Esophagus squamous epithelium (tissue), 5 donors: Measurements from ENCODE around the gene ARHGAP12. TPM values are rescaled to one million over a fixed set of nuclear protein-coding genes. Genes with fewer than 3 reads are reported as not detected.

Experiments used
- DNase-seq: peaks from one replicate; lab custom pipeline; 2025; lab: John Stamatoyannopoulos, UW
- H3K27ac ChIP-seq, 4 donors: fragments of 200-600 bp; sonication (generic); one replicate each; pipeline ENCODE4 v1.5.1; 2016 to 2019; ENCODE audit warnings: mild to moderate bottlenecking in 1 of 4
- H3K27me3 ChIP-seq, 4 donors: fragments of 200-600 bp; sonication (generic); 1 replicate in 3 of 4; 2 replicates in 1 of 4; pipeline versions ENCODE4 v1.5.1 to v1.6.0; 2017 to 2021; ENCODE audit warnings: antibody characterized with exemption in 1 of 4
- H3K36me3 ChIP-seq, 3 donors: fragments of 200-600 bp; sonication (generic); one replicate each; pipeline ENCODE4 v1.5.1; 2016 to 2019
- H3K4me1 ChIP-seq, 3 donors: fragments of 200-600 bp; sonication (generic); one replicate each; pipeline ENCODE4 v1.5.1; 2017 to 2019
- H3K4me3 ChIP-seq, 4 donors: fragments of 200-600 bp; sonication (generic); 1 replicate in 3 of 4; 2 replicates in 1 of 4; pipeline ENCODE4 v1.5.1; 2016 to 2019; ENCODE audit warnings: mild to moderate bottlenecking in 2 of 4, moderate library complexity in 1 of 4
- H3K9me3 ChIP-seq, 3 donors: fragments of 200-600 bp; sonication (generic); one replicate each; pipeline ENCODE4 v1.5.1; 2016 to 2019
- POLR2A ChIP-seq, 4 donors: fragments of 450-650 bp; IDR thresholded peaks; one replicate each; pipeline ENCODE4 v1.6.1; 2017; ENCODE audit warnings: antibody characterized with exemption in 4 of 4, mild to moderate bottlenecking in 4 of 4, moderate library complexity in 3 of 4
- WGBS, 2 donors: methylation state at CpG; one replicate each; pipeline ENCODE4 v1.1.5; 2018; 5-methylcytosine and 5-hydroxymethylcytosine counted together
- intact Hi-C: fragments of 100-400 bp; cut with DNase I; formaldehyde crosslinking; loops from one replicate; pipeline ENCODE4 v1.15.0; 2022
- total RNA-seq, 4 donors: library from RNA; depleted of rRNA; stranded (reverse); fragments of >200 nt; gene quantifications; one replicate each; pipeline ENCODE4 v1.1.0, GENCODE V29; 2016
- TF ChIP-seq, protein P1 (sequence below), 6 experiments: fragments of 450-650 bp in 4 of 6; fragments of 200-600 bp in 2 of 6; sonication (generic) in 2 of 6; IDR thresholded peaks; one replicate each; pipeline ENCODE4 v1.5.1; 2016 to 2019; ENCODE audit warnings: antibody characterized with exemption in 6 of 6, mild to moderate bottlenecking in 4 of 6, moderate library complexity in 4 of 6
- donor health status: DM: yes; HTN: yes; CAD: no.

The ARHGAP12 gene
- total RNA-seq, 4 donors from 2014 or later: 8.5 to 31.3 (median 16.9) TPM

DNA sequence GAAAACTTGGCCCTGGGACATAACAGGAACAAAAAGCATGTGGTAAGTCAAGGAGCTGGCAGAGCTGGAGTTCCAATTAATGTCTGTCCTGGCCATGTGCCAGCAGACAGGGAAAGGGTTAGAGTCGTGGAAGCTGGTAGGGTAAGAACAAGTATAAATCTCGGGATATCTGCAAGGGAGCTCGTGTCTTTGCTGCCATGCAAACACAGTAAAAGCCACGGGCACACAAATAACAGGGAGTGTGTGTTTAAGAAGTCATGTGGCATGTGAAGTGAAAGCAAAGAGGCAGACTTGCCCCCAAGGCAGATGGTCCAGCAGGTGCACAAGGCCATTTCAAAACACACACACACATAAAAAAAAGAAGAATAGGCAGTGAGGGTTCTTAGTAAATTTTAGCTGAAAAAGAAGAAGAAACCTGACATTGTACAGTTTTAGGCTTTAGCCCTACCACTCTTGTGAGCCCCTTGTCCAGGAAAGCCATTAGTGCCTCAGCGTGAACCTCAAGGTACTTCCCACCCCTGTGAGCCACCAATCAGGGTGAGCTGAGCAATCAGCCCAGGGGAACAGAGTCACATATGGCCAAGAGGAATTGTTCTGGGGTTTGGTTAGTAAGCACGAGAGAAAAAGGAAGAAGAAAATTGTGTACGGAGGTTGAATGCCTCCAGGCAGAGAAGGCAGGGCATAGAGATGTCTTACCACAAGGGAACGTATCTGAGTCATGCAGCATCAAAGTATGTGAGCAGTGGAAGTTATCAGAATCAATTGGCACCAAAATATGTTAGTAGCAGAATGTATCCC is 32.8 kb upstream of the ARHGAP12 start:
- no peak overlapping the region for H3K27ac ChIP-seq
- intact Hi-C loops: no loop called here
- H3K4me3 ChIP-seq: no peak overlapping the region
- WGBS, 2 donors: 27 to 34% methylated on average over 8 of the region's 8 CpGs
- H3K4me1 ChIP-seq: peaks cover 0 to 24% (median 4%) of the 10 kb centered on the region in 3 donors
- no peaks in the 10 kb centered on the region for H3K9me3 ChIP-seq
- DNase-seq: no peak
- no peak for TF ChIP-seq POLR2A (IDR thresholded peaks at IDR 0.05)
- TF ChIP-seq, protein P1, sequence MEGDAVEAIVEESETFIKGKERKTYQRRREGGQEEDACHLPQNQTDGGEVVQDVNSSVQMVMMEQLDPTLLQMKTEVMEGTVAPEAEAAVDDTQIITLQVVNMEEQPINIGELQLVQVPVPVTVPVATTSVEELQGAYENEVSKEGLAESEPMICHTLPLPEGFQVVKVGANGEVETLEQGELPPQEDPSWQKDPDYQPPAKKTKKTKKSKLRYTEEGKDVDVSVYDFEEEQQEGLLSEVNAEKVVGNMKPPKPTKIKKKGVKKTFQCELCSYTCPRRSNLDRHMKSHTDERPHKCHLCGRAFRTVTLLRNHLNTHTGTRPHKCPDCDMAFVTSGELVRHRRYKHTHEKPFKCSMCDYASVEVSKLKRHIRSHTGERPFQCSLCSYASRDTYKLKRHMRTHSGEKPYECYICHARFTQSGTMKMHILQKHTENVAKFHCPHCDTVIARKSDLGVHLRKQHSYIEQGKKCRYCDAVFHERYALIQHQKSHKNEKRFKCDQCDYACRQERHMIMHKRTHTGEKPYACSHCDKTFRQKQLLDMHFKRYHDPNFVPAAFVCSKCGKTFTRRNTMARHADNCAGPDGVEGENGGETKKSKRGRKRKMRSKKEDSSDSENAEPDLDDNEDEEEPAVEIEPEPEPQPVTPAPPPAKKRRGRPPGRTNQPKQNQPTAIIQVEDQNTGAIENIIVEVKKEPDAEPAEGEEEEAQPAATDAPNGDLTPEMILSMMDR (IDR thresholded peaks at IDR 0.05): no peak
- H3K36me3 ChIP-seq: no peaks in the 10 kb centered on the region
- no peaks in the 10 kb centered on the region for H3K27me3 ChIP-seq

DNA sequence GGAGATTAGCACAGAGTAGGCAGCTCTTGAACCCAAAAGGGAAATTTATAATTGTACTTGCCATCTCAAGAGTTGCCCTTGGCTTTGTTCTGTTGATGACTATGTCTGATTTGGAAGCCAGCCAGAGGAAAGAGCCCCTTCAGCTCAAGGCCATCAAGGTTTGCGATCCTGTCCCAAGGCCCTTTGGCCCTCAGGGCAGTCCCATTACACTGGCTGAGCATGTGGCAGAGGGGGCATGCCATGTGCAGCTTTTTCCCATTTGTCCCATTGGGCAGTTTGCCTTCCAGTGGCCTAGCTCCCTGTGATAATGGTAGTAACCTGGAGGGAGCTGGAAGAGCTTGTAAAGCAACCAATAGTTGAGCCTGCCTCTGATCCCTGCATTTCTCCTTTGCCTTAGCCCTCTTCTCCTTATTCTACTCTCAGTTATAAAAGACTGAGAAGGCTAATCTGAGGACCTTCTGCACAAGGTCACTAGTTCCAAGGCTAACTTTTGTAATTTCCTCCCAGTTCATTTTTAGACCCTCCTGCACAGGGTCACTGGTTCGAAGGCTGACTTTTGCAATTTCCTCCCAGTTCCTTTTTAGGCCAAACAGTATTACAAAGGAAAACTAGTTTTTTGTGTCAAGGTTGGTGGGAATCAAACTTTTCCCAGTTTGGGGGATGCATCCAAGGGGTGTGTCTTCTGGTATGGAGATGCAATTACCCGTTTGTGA is 31.0 kb upstream of the ARHGAP12 start:
- no peak overlapping the region for H3K4me3 ChIP-seq
- H3K4me1 ChIP-seq: peaks cover 0 to 24% (median 4%) of the 10 kb centered on the region in 3 donors
- no peaks in the 10 kb centered on the region for H3K36me3 ChIP-seq
- H3K27me3 ChIP-seq: no peaks in the 10 kb centered on the region
- no peak overlapping the region for H3K27ac ChIP-seq
- DNase-seq: no peak
- WGBS, 2 donors: 32 to 73% methylated on average over 2 of the region's 3 CpGs
- intact Hi-C loops: no loop called here
- no peak for TF ChIP-seq POLR2A (IDR thresholded peaks at IDR 0.05)
- TF ChIP-seq, protein P1 (IDR thresholded peaks at IDR 0.05): no peak
- H3K9me3 ChIP-seq: no peaks in the 10 kb centered on the region

- H3K27me3 ChIP-seq: no peaks in the 10 kb centered on the region
- H3K36me3 ChIP-seq: no peaks in the 10 kb centered on the region
- no peak for DNase-seq
- peaks cover 0 to 24% (median 4%) of the 10 kb centered on the region in 3 donors for H3K4me1 ChIP-seq
- TF ChIP-seq, protein P1 (IDR thresholded peaks at IDR 0.05): no peak
- TF ChIP-seq POLR2A (IDR thresholded peaks at IDR 0.05): no peak
- 78 to 80% methylated on average over 2 of the region's 2 CpGs for WGBS, 2 donors
- H3K27ac ChIP-seq: no peak overlapping the region
- intact Hi-C loops: no loop called here
- H3K4me3 ChIP-seq: no peak overlapping the region
- no peaks in the 10 kb centered on the region for H3K9me3 ChIP-seq
Measured at GRCh38 chr10:31958856-31959255, 30.2 kb upstream of the ARHGAP12 start.

GRCh38 chr10:31956200-31956946 is 27.7 kb upstream of the ARHGAP12 start:
- DNase-seq: no peak
- no peak for TF ChIP-seq POLR2A (IDR thresholded peaks at IDR 0.05)
- TF ChIP-seq, protein P1 (IDR thresholded peaks at IDR 0.05): no peak
- WGBS, 2 donors: 81 to 82% methylated on average over 5 of the region's 5 CpGs

More at GRCh38 chr10:31956200-31956946, 27.7 kb upstream of the ARHGAP12 start:
- H3K4me1 ChIP-seq: peaks cover 0 to 5% (median 0%) of the 10 kb centered on the region in 3 donors
- no peak overlapping the region for H3K27ac ChIP-seq
- H3K4me3 ChIP-seq: no peak overlapping the region
- intact Hi-C loops: no loop called here
- no peaks in the 10 kb centered on the region for H3K36me3 ChIP-seq
- H3K9me3 ChIP-seq: no peaks in the 10 kb centered on the region
- H3K27me3 ChIP-seq: no peaks in the 10 kb centered on the region
